Umbilical cord (tissue), 2 donors: ENCODE measurements around the gene CAMTA2. TPM values are rescaled to one million over a fixed set of nuclear protein-coding genes. Genes with fewer than 3 reads are reported as not detected.
"Not testable (repeated sequence)": the region's sequence is repeated elsewhere in the genome, so short reads cannot be mapped to it uniquely, and the experiment has no call there.

Experiments used
- DNase-seq: peaks from one replicate; pipeline ENCODE4 v3.0.0-alpha.2; 2015; ENCODE audit warnings: low spot score
- total RNA-seq: library from RNA; depleted of rRNA; stranded (reverse); fragments of >200 nt; gene quantifications from one replicate; pipeline ENCODE4 v1.2.3, GENCODE V29; 2014; ENCODE audit warnings: low replicate concordance; ENCODE audit not compliant: insufficient read depth

The CAMTA2 gene
- 1.7 TPM for total RNA-seq

DNA sequence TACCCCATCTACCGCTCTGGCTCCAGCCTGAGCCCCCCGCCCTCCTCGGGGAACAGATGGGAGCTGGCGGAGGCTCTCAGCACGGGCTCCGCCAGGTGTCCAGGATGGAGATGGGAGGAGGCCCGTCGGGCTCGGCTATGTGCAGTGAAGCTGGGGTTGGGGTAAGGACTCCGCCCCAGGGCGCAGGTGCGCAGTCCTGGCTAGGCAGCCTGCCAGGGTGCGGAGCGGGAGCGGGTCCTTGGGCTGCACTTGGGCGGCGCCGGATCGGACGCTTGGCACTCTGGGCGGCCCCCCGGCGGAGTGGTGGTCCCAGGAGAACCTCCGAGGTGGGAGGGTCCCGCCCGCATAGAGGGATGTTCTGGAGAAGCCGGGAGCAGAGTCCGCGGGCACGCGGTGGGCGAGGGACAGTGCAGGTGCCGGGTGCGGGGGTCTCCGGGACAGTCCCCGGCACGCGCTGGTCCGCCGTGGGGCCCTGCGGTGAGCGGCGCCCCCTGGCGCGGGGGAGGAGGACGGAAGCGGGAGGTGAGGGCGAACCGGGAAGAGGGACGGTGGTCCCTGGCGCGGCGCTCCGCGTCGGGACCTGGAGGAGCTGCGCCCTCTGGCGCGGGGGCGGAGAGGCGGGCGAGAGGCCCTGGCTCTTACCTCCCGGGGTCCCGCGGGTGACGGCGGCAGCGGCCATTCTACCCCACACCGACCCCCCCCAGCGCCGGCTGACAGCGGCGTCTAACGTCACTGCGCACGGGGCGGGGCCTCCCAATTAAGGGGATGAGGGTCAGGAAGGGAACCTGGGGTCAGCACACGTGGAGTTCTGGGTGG is at the start of gene CAMTA2:
TSS of gene CAMTA2 (minus strand) at position 725 of the 816 bp plus-strand sequence. CDS start 1,453 bp downstream, outside the sequence.
- DNase-seq, result peak; percentile 88

DNA sequence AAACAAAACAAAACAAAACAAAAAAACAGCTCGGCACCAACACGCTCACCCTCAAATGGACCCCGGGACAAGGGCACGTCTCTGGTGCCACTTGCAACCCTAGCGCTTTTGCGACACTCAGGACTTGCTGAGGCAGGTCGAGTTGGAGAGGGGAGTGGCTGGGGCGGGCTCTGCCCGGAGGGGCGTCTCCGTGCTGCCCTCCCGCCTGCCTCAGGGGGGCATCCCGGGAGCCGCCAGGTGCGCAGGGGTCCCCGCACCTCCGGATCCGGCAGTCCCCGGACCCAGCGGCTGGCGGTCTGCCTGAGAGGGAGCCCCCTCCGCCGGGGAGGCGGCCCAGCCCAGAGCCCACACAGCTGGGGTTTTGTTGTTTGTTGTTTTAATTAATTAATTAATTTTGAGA is 47.8 kb upstream of the CAMTA2 start, which contains the start of gene SLC52A1:
TSS of gene SLC52A1 (minus strand) at position 112 of the 400 bp plus-strand sequence. CDS start 820 bp downstream, outside the sequence.
- peak; percentile 14 for DNase-seq

GRCh38 chr17:5034651-5035050 is 47.2 kb upstream of the CAMTA2 start:
- DNase-seq, result no peak

DNA sequence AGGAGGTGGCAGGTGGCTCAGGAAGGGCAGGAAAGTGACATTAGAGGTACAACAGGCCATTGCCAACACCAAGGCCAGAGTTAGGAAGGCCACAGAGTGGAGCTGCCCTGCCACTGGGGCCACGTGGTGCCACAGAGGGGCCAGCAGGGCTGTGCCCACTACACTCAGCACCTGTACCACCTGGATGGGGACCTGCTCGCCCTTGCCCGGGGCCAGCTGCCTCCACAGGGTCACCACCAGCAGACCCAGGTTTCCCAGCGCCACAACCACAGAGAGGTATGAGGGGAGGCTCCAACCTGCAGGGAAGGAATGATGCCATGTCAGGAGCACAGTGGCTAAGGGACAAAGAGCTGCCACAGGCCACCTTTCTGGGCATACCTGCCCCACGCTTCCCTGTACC is 46.6 kb upstream of the CAMTA2 start:
- DNase-seq, result no peak

- no peak for DNase-seq
These were observed 46.0 kb upstream of the CAMTA2 start for GRCh38 chr17:5033352-5034015.

GRCh38 chr17:5032865-5033264 is 45.4 kb upstream of the CAMTA2 start:
- no peak for DNase-seq

DNA sequence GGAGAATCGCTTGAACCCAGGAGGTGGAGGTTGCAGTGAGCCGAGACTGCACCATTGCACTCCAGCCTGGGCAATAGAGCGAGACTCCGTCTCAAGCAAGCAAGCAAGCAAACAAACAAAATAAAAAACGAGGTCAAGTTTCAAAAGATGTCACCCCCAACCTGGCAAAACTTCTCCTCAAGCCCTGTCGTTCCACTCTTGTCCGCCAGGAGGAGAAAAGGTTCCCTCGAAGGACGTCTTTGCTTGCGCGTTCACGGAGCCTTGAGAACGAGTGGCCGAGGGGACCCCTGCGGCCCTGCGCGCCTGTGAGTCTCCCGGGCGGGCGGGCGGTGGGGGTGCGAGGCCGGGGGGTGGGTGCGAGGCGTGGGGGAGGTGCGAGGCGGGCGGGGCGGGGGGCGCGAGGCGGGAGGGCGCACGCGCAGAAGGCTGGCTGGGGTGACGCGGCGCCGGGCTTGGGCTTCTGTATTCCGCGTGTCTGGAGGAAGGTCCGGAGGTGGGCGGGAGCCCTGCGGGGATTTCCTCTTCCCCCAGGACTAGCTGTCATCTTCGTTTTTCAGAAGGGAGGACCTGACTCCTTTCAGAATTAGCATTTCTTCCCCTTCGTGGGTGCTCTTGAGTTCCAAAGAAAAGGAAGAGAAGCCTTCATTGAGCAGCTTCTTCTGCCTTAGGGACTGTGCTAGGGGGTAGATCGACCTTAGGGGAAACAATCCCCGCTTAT is 44.0 kb upstream of the CAMTA2 start:
- DNase-seq, result peak; percentile 91

- DNase-seq, result not testable (repeated sequence)
These were observed 42.7 kb upstream of the CAMTA2 start for GRCh38 chr17:5030168-5030567.

DNA sequence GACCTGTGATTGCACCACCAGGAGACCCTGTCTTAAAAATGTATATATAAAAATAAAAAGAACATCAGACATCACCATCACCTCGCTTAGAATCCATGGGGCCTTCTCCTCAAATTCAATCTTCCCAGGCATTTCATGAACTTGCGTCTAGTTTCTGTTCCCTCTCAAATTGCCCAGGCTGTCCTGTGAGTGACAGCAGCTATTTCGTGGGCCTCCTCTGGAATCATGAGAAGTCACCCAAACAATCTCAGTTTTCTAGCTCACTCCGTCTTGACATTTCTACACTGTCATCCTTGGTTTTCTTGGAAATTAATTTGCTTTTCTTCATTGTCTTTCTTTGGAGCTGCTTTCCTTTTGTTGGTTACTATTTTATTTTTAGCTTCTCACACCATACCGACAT is 40.4 kb upstream of the CAMTA2 start:
- DNase-seq, result no peak

GRCh38 chr17:5027299-5027698 is 39.8 kb upstream of the CAMTA2 start:
- DNase-seq, result no peak

DNA sequence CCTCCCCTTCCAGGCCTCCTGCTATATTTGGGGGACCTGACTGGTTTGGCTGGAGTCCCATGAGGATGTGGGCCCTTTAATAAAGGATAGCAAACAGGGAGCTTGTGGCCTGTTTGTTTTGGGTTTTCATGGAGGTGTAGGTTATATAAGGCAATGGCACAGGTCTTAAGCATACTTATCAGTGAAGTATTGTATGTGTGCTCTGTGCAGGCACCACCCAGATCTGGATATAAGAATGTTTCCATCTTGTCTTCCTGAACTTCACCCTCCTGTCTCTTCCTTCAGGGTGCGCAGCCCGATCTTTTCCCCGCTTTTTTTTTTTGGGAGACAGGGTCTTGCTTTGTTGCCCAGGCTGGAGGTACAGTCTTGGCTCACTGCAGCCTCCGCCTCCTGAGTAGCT is 37.1 kb upstream of the CAMTA2 start:
- DNase-seq, result no peak

GRCh38 chr17:5023588-5024147 is 36.2 kb upstream of the CAMTA2 start:
- no peak for DNase-seq

DNA sequence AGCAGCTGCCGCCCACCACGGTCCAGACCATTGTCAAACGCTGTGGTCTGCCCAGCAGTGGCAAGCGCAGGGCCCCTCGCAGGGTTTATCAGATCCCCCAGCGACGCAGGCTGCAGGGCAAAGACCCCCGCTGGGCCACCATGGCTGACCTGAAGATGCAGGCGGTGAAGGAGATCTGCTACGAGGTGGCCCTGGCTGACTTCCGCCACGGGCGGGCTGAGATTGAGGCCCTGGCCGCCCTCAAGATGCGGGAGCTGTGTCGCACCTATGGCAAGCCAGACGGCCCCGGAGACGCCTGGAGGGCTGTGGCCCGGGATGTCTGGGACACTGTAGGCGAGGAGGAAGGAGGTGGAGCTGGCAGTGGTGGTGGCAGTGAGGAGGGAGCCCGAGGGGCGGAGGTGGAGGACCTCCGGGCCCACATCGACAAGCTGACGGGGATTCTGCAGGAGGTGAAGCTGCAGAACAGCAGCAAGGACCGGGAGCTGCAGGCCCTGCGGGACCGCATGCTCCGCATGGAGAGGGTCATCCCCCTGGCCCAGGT is 34.8 kb upstream of the CAMTA2 start:
- no peak for DNase-seq

- DNase-seq, result no peak
These were observed 33.1 kb upstream of the CAMTA2 start for GRCh38 chr17:5020502-5021023.

GRCh38 chr17:5019475-5019956 is 32.0 kb upstream of the CAMTA2 start:
- DNase-seq, result no peak

DNA sequence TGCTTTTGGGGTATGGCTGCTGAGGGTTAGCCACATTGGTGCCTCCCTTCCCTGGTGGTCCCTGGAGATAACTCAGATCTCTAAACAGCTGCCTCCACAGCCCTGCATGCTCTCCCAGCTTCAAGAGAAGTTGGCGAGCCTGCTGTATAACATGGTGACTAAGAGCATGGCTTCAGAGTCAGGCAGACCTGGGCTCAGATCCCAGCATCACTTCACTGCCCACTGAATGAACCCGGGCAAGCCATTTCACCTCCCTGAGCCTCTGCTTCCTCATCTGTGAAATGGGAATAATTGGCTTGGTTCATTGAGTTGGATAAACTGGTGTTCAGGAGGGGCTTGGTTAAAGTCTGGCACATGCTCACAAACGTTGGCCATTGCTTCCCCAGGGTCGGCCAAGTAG is 26.9 kb upstream of the CAMTA2 start:
- no peak for DNase-seq

- DNase-seq, result no peak
These were observed 24.5 kb upstream of the CAMTA2 start for GRCh38 chr17:5011928-5012327.

- no peak for DNase-seq
These were observed 15.9 kb upstream of the CAMTA2 start for GRCh38 chr17:5003214-5003867.

DNA sequence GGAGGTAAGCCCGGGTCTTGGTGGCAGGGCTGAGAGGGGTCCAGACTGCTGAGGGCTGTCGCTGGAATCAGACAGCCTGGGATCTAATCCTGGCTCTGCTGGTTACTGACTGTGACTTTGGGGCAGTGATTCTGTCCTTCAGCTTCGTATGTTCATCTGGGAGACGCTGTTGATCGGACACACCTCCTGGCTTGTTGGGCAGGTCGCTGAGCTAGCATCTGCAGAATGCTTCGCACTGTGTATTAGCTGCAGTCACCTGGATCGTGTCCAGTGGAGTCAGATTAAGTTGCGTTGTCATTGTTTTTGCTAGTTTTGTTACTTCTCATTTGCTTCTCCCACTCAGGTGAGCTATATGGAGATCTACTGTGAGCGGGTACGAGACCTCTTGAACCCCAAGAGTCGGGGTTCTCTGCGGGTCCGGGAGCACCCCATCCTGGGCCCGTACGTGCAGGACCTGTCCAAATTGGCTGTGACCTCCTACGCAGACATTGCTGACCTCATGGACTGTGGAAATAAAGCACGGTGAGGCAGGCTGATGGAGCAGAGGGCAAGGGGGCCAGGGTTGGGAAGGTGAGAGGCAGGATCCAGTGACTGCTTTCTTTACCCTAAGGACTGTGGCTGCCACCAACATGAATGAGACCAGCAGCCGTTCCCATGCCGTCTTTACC is 14.8 kb upstream of the CAMTA2 start:
- DNase-seq, result no peak

GRCh38 chr17:5000237-5000639 is 12.8 kb upstream of the CAMTA2 start:
- DNase-seq, result no peak
